Measurements from ENCODE around the gene RABGAP1. TPM values are rescaled to one million over a fixed set of nuclear protein-coding genes. Genes with fewer than 3 reads are reported as not detected.

The RABGAP1 gene
- total RNA-seq, 1 donor from 2014 or later = 55.6 TPM

Other genes starting within 250 kb of the RABGAP1 start
- not detected for gene OR1L4, start 217.0 kb upstream of the RABGAP1 start, total RNA-seq
- not detected for gene OR1L6, start 198.7 kb upstream of the RABGAP1 start, total RNA-seq
- gene OR5C1, start 152.1 kb upstream of the RABGAP1 start, total RNA-seq = not detected
- not detected for gene OR1K1, start 140.9 kb upstream of the RABGAP1 start, total RNA-seq
- gene PDCL, start 112.4 kb upstream of the RABGAP1 start, total RNA-seq = 22.9 TPM
- 39.9 TPM for gene RC3H2, start 35.7 kb upstream of the RABGAP1 start, total RNA-seq
- 7.2 TPM for gene ZBTB6, start 27.7 kb upstream of the RABGAP1 start, total RNA-seq
- gene ZBTB26, start 9.5 kb upstream of the RABGAP1 start, total RNA-seq = 8.4 TPM
- gene GPR21, start 92.6 kb downstream of the RABGAP1 start, total RNA-seq = 1.9 TPM